HEK293 (cell line): Measurements from ENCODE around the gene COA6.

Experiments used
- CTCF ChIP-seq: fragments of 450-650 bp; formaldehyde crosslinking; IDR thresholded peaks from 2 replicates; pipeline ENCODE4 v1.5.1; 2016; ENCODE audit warnings: missing biosample characterization, missing genetic modification characterization
- SP2 ChIP-seq: fragments of 450-650 bp; formaldehyde crosslinking; IDR thresholded peaks from 2 replicates; pipeline ENCODE4 v1.5.1; 2016; ENCODE audit warnings: missing biosample characterization, missing genetic modification characterization
- TRIM28 ChIP-seq: IDR thresholded peaks from 2 replicates; pipeline ENCODE4 v1.6.1; 2011; ENCODE audit warnings: low read length, control low read depth, borderline replicate concordance
- ZNF146 ChIP-seq: fragments of 450-650 bp; formaldehyde crosslinking; IDR thresholded peaks from 2 replicates; pipeline ENCODE4 v1.5.1; 2016; ENCODE audit warnings: missing biosample characterization, missing genetic modification characterization
- ZNF248 ChIP-seq: fragments of 450-650 bp; formaldehyde crosslinking; IDR thresholded peaks from 2 replicates; pipeline ENCODE4 v1.5.1; 2017; ENCODE audit warnings: missing biosample characterization, missing genetic modification characterization

- TF ChIP-seq ZNF248 (tag by site-specific recombination) (no peak), CTCF (tag by site-specific recombination) (peak; percentile 91), SP2 (tag by site-specific recombination) (no peak), ZNF146 (tag by site-specific recombination) (no peak), TRIM28 (peak; percentile 69; the same call in 1 of the 2 replicates)
Measured at GRCh38 chr1:234326497-234327366, 46.5 kb upstream of the COA6 start.
